GM18520 (cell line): ENCODE measurements around the gene GPATCH3.
"Not testable (repeated sequence)": the region's sequence is repeated elsewhere in the genome, so short reads cannot be mapped to it uniquely, and the experiment has no call there.

ENCODE experiments used
- ATAC-seq: cut with Tn5 transposase; IDR thresholded peaks from one replicate; pipeline ENCODE4 v1.9.1; 2021; ENCODE audit not compliant: unreplicated experiment

GPATCH3 gene

GRCh38 chr1:26848941-26849774, 51.1 kb downstream of the GPATCH3 start:
- no peak for ATAC-seq

GRCh38 chr1:26848499-26848898, 51.8 kb downstream of the GPATCH3 start:
- ATAC-seq = no peak

GRCh38 chr1:26847826-26848225, 52.4 kb downstream of the GPATCH3 start:
- not testable (repeated sequence) for ATAC-seq

- no peak for ATAC-seq
Observed at GRCh38 chr1:26844424-26845196, 55.7 kb downstream of the GPATCH3 start.
